Neural progenitor cell (in vitro differentiated cells): ENCODE results near the gene TSPAN14.

Experiments used
- EZH2 ChIP-seq: fragments of 200-600 bp; sonication (generic); IDR thresholded peaks from 2 replicates; pipeline ENCODE4 v1.6.1; 2017; ENCODE audit warnings: antibody characterized with exemption, mild to moderate bottlenecking, moderate library complexity
- TF ChIP-seq, protein P1 (sequence below): fragments of 200-600 bp; sonication (generic); IDR thresholded peaks from 2 replicates; pipeline ENCODE4 v1.5.1; 2017; ENCODE audit warnings: antibody characterized with exemption, mild to moderate bottlenecking

DNA sequence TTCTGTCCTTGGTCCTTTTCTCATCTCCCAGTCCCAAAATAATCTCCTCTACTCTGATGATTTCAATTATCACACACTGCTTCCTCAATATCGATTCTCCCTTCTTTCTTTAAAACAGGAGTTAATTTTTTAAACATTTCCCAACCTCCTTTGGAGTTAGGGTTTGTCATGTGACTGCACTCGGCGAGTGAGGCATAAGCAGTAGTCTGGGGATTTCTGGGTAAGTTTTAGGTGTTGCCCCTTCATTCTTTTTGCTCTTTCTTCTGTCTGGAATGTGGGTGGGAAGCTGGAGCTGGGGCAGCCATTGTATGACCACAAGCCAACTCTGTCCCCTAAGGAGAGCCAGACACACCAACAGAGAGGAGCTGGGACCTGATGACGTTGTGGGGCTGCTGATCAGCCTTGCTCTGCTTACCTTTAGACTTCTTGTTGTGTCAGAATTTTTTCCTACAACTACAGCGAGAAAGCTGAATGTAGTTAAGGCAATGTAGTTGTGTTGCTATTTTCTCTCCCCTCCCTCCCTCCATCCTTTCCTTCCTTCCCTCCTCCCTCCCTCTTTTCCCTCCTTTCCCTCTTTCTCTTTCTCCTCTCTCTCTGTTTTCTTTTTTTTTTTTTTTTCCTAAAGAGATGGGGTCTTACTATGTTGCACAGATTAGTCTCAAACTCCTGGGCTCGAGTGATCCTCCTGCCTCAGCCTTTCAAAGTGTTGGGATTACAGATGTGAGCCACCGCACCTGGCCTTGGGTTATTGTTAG lies 6.5 kb upstream of the TSPAN14 start:
- TF ChIP-seq EZH2, result no peak
- TF ChIP-seq, protein P1, sequence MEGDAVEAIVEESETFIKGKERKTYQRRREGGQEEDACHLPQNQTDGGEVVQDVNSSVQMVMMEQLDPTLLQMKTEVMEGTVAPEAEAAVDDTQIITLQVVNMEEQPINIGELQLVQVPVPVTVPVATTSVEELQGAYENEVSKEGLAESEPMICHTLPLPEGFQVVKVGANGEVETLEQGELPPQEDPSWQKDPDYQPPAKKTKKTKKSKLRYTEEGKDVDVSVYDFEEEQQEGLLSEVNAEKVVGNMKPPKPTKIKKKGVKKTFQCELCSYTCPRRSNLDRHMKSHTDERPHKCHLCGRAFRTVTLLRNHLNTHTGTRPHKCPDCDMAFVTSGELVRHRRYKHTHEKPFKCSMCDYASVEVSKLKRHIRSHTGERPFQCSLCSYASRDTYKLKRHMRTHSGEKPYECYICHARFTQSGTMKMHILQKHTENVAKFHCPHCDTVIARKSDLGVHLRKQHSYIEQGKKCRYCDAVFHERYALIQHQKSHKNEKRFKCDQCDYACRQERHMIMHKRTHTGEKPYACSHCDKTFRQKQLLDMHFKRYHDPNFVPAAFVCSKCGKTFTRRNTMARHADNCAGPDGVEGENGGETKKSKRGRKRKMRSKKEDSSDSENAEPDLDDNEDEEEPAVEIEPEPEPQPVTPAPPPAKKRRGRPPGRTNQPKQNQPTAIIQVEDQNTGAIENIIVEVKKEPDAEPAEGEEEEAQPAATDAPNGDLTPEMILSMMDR, result no peak
